Hematopoietic multipotent progenitor cell treated with erythropoietin and hydrocortisone succinate and interleukin-3 and kit ligand, for 17 days (in vitro differentiated cells): ENCODE measurements around the gene RBM33.

Experiments used
- DNase-seq: peaks from one replicate; pipeline ENCODE4 v3.0.0-alpha.2; 2015; ENCODE audit warnings: low spot score

RBM33 gene

GRCh38 chr7:155629171-155629570 lies 15.3 kb upstream of the RBM33 start:
- DNase-seq, result no peak

DNA sequence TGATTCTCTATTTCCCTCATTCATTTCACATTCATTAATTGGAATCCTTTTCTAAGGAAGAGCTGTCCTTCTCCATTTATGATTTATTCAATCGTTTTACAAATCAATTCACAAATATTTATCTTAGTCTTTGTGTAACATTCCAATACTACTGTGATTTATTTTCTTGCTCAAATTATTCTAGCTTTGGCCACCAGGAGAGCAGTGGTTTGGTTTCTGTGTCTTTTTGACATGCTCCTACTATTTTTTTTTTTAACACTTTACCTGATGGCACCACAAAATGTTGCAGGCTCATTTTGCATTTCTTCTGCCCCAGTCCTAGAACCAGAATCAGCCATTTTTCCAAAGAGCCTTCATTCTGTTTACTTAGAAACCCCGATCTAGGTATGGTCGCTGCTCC lies 13.3 kb upstream of the RBM33 start:
- DNase-seq, result no peak

- no peak for DNase-seq
These were observed 8.6 kb upstream of the RBM33 start for GRCh38 chr7:155635817-155636216.

- no peak for DNase-seq
These were observed 7.3 kb upstream of the RBM33 start for GRCh38 chr7:155637155-155637554.

DNA sequence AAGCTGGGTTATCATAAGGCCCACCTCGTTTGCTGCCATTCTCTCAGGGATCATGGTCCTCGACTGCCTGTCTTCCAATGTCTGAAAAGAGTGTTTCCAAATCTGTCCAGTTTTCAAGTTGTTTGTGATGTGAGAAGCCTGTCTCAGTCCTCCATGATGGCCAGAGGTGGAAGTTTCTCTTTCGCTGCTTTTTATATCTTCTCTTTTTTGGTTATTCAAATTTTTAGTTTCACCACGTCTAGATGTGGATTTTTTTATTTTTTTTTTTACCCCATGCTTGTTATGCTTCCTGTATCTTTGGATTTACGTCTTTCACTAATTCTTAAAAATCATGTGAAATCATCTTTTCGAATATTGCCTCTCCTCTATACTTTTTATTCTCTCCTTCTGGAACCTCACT lies 6.1 kb upstream of the RBM33 start:
- DNase-seq, result no peak

GRCh38 chr7:155639958-155640520 lies 4.4 kb upstream of the RBM33 start:
- DNase-seq, result no peak

DNA sequence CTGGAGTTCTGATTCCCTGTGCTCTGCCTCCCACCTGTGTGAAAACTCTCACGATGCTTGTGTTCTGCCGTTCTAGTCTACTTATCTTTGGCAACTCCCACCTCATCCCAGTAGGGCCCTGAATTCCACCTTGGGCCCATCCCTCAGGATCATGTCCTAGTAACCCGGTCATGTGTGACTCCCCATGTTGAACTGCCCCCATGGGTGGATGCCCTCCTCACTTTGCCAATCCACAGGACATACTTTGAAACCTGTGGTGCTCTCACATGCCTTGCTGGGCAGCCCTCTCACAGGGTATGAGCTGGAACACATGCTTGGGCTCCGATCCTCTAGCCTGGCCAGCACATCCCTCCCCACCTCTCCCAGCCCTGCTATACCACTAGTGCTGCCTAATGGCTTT lies 3.8 kb upstream of the RBM33 start:
- DNase-seq, result no peak

DNA sequence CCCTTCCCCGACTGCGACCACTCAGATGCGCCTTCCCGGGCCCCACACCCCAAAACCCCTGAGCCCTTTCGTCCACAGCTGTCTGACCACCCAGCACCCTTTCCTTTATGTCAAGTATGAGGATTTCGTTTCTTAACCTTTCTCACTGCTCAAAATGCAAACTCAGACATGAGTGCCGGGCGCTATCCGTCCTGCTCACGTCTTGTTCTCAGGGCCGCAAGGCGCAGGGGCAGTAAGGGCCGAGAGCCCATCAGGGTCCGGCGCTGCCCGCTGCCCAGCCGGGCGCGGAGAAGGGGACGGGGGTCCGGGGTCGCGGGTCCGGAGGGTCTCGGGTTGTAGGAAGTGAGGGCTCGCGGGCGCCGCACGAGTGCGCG lies 670 bp upstream of the RBM33 start:
- no peak for DNase-seq

DNA sequence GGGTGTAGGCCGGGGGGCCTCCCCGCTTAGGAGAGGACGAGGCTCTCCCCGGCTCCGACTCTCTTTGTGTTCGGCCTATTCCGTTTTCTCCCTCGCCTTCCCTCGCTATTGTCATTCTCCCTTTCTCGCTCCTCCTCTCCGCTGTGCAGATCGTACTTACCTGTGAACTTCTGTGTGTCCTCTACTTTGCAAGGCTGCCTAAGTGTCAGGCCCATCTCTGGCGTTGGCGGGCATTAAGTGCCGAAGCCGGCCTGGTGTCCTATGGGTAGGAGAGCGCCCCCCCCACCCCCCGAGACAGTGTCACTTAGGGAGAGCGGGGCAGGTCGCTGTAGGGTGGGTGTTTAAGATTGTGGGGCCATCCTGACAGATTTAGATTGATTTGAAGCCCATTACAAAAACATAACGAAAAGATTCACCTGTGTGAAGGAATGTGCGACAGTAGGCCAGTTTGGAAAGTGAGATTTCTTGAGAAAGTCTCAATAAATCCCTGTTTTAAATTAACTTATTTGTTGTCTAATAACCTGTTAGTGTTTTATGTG lies 579 bp downstream of the RBM33 start:
- DNase-seq, result peak; percentile 73

GRCh38 chr7:155645662-155646061 lies 1.2 kb downstream of the RBM33 start:
- no peak for DNase-seq

DNA sequence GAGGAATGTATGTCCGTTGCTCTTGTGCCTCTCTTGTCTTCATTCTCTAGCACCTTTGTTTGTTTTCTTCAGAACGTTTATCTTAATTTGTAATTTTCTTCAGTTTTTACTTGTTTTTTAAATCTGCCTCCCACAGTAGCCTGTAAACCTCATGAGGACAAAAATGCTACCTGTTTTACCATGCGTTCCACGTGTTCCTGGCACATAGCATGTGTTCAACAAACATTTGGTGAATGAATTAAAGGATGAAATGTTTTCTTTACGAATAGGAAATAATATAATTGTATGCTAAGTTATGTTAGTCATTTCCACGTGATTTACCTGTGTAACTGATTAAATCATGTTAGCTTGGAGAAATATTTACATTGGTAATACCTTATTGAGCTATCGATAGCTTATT lies 2.2 kb downstream of the RBM33 start:
- DNase-seq, result no peak

GRCh38 chr7:155647302-155647701 lies 2.8 kb downstream of the RBM33 start:
- no peak for DNase-seq

DNA sequence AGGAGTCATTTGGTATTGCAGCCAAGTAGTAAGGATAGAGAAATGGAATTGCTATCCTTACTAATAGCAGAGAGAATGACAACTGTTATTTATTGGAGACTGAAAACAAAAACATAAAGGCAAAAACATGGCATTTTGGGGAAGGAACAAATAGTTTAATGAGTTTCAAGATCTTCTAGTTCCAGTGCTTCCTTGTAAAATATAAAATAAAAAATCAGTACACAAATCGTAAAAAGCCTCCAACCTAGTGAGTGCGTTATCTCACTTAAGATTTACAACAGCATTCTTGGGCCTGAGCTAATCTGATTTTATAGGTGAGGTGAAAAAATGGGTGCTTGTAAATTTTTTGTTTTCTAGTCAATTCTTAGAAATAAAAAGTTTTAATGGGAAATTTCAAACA lies 3.3 kb downstream of the RBM33 start:
- DNase-seq, result no peak

DNA sequence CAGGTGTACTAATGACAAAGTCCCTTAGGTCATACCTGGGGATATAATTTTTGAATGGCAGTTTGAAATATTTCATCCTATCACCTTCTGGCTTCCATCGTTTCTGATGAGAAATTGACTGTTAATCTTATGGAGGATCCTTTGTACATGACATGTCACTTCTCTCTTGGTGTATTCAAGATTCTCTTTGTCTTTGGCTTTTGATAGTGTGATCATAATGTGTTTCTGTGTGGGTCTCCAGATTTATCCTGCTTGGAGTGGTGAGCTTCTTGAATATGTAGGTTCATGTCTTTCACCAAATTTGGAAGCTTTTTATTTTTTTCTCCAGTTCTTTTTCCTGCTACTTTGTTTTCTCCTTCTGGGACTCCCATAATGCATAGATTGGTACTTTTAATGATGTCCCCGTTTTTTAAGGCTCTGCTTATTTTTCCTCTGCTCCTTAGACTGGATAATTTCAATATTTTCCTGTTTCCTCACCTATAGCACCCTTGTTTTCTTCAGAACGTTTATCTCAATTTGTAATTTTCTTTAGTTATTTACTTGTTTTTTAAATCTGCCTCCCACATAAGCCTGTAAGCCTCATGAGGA lies 4.4 kb downstream of the RBM33 start:
- no peak for DNase-seq

DNA sequence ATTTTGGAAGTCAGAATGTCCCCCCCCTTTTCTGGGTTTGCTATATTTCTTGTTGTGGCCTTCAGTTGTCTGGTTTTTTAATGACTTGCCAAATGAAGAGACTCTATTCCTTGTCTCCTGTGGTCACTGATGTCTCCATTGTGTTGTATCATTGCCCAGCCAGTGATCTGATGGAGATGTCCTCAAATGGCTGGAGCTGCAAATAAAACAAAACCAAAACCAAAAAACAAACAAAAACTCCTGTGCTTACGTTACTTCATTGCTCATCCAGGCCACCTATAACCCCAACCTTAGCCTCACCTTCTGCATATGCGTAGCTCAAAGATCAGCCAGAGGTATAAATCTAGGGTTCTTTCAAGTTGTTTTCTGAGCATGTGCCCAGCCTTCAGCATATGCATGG lies 5.1 kb downstream of the RBM33 start:
- DNase-seq, result no peak

DNA sequence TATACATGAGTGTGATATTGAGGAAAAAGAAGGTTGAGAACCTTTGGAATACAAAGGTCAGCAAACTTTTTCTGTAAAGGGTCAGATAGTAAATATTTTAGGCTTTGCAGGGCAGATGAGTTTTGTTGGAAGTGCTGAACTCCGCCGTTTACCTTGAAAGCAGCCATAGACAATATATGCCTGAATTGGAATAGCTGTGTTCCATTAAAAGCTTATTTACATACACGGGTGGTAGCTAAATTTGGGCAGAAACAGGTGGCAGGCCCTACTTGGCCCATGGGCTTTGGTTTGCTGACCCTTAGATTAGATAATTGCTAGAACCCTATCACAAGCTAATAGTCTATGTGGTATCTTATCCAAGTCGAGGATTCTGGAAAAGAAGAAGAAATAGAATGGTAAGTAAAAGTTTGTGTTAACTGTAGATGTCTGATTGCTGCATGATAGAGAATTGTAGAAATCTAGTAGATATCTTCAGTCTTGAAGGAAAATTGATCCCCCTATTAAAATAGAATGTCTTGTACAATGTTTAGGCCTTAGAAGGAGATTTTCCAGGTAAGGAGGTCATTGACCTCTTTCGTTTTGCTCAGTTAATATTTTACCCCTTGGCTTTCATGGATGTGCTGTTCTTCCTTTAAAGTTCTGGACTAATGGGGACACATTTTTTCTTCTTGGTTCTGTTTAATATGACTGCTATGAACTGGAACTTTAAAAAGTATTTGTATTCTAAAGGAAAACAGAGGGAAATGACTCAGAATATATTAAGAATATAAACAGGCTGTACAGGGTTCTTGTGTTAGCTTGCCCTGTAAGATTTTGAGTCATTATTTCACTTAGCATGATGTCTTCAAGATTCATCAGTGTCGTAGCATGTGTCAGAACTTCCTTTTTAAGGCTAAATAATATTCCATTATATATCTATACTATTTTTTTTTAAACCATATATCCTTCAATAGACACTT lies 8.0 kb downstream of the RBM33 start:
- no peak for DNase-seq

GRCh38 chr7:155653803-155654202 lies 9.3 kb downstream of the RBM33 start:
- DNase-seq, result peak; percentile 48

- DNase-seq, result no peak
These were observed 12.4 kb downstream of the RBM33 start for GRCh38 chr7:155656891-155657290.

DNA sequence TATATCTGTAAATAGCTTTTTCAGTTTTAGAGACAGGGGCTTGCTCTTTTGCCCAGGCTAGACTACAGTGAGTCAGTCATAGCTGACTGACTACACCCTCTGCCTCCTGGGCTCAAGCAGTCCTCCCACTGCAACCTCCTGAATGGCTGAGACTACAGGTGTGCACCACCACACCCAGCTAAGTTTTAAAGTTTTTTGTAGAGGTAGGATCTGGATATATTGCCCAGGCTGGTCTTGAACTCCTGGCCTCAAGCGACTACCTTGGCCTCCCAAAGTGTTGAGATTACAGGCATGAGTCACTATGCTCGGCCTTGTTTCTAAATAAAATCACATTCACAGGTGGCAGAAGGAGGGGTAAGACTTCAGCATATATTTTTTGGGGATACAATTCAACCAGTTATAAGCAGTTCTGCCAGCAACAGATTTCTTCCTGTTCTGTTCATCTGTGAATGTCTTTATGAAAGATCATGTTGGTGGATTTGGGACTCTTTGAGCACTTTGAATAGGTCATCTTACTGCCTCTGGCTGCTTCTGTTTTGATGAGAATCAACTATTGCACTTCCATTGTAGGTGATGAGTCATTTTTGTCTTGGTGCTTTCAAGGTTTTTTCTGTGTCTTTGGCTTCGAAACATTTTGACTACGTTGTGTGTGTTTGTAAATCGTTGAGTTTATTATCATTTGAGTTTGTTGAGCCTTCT lies 15.7 kb downstream of the RBM33 start:
- peak; percentile 37 for DNase-seq

DNA sequence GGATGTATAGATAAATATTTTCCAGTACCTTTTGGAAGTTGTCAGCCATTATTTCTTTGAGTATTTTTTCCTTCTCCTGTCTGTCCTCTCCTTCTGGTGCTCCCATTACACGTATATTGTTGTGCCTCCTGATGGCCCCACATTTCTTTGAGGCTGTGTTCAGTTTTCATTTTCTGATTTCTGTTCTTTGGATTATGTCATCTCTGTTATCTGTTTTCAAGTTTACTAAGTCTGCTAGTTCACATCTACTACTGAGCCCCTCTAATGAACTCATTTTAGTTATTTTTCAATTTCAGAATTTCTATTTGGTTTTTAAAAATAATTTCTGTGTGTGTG lies 16.3 kb downstream of the RBM33 start:
- no peak for DNase-seq

DNA sequence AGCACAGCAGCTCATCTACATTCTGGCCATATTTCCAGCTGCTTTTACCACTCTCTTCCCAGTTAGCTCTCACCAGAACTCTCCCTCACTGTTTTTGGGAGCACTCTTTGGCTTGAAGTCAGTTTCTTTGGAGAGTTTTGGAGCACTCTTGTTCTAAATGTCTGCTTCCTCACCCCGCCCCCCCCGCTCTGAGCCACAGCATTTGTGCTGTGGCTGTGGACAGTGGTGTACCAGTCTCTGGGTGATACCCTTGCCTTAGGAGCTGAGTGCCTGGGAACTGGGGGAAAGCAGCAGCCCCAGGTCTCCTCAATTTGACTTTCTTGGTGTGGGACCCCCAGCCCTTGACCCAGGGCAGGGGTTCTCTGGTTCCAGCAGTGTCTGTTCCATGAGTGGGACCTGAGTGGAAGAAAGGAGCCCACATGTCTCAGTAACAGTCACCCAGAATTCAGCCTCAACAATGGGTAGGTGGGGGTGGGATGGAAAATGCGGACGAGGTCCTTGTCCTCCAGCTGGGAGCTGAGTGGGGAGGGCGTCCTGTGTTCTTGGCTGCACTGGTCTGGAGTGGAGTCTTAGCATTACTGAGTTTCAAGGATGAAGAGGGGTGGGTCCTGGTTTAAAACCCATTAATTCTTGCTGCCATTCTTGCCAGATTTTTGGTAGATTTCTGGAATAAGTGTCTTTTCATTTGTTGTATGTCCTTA lies 18.0 kb downstream of the RBM33 start:
- no peak for DNase-seq

GRCh38 chr7:155663937-155664336 lies 19.5 kb downstream of the RBM33 start:
- DNase-seq, result no peak
